ENCODE results near the gene B3GALT5.
"Not testable (repeated sequence)": the region's sequence is repeated elsewhere in the genome, so short reads cannot be mapped to it uniquely, and the experiment has no call there.

DNA sequence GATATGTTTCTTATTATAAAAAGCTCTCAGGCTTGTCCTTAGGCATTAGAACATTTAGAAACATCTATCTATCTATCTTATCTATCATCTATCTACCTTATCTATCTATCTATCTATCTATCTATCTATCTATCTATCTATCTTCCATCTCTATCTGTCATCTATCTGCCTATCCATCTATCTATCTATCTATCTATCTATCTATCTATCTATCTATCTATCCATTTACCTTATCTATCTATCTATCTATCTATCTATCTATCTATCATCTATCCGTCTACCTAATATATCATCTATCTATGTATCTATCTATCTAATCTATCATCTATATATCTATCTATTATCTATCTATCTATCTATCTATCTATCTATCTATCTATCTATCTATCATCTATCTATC is 77.1 kb downstream of the B3GALT5 start:
- not testable (repeated sequence) for TF ChIP-seq RAD21 (conservative IDR thresholded peaks at IDR 0.05 in 1 of 2, IDR thresholded peaks at IDR 0.05 in 1 of 2); RCOR1 (IDR thresholded peaks at IDR 0.05; ENCODE audit: low read depth, low read length); MAX (IDR thresholded peaks at IDR 0.05); CHD4 (IDR thresholded peaks at IDR 0.05; ENCODE audit: borderline replicate concordance); MYC (IDR thresholded peaks at IDR 0.05; ENCODE audit: borderline replicate concordance, low read length); ZSCAN20 (CRISPR knock-in tag; IDR thresholded peaks at IDR 0.05)
- TF ChIP-seq, protein P1, sequence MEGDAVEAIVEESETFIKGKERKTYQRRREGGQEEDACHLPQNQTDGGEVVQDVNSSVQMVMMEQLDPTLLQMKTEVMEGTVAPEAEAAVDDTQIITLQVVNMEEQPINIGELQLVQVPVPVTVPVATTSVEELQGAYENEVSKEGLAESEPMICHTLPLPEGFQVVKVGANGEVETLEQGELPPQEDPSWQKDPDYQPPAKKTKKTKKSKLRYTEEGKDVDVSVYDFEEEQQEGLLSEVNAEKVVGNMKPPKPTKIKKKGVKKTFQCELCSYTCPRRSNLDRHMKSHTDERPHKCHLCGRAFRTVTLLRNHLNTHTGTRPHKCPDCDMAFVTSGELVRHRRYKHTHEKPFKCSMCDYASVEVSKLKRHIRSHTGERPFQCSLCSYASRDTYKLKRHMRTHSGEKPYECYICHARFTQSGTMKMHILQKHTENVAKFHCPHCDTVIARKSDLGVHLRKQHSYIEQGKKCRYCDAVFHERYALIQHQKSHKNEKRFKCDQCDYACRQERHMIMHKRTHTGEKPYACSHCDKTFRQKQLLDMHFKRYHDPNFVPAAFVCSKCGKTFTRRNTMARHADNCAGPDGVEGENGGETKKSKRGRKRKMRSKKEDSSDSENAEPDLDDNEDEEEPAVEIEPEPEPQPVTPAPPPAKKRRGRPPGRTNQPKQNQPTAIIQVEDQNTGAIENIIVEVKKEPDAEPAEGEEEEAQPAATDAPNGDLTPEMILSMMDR (IDR thresholded peaks at IDR 0.05), result not testable (repeated sequence)
